Brain microvascular endothelial cell (primary cell): Measurements from ENCODE around the gene TSPAN12.
"Not testable (repeated sequence)": the region's sequence is repeated elsewhere in the genome, so short reads cannot be mapped to it uniquely, and the experiment has no call there.

Experiments
- DNase-seq: peaks from one replicate; pipeline ENCODE4 v3.0.0-alpha.2; 2020
- H3K27ac ChIP-seq: fragments of 250-450 bp; sonication (Bioruptor Pico); 2 replicates; pipeline ENCODE4 v1.5.1; 2020; ENCODE audit warnings: mild to moderate bottlenecking, moderate library complexity
- H3K27me3 ChIP-seq: fragments of 250-450 bp; sonication (Bioruptor Pico); replicated peaks from 2 replicates; pipeline ENCODE4 v1.5.1; 2020; ENCODE audit warnings: mild to moderate bottlenecking
- H3K36me3 ChIP-seq: fragments of 250-450 bp; sonication (Bioruptor Pico); replicated peaks from 2 replicates; pipeline ENCODE4 v1.5.1; 2020; ENCODE audit warnings: mild to moderate bottlenecking
- H3K4me3 ChIP-seq: 2 replicates; pipeline ENCODE4 v1.5.1; 2011; ENCODE audit warnings: low read depth, mild to moderate bottlenecking, control low read depth, low read length, moderate library complexity
- CTCF ChIP-seq: IDR thresholded peaks from 2 replicates; pipeline ENCODE4 v1.5.1; 2011; ENCODE audit warnings: low read depth, mild to moderate bottlenecking, moderate library complexity, low read length, control low read depth, inconsistent platforms; ENCODE audit errors: missing control alignments
- in situ Hi-C: cut with HindIII; loops from 2 replicates; pipeline ENCODE4 v1.10.0; 2017; ENCODE audit warnings: low sequenced_read_pairs, low pct_ligation_motif_present

The TSPAN12 gene

GRCh38 chr7:120785095-120785494, 72.8 kb downstream of the TSPAN12 start:
- Histone ChIP-seq H3K27ac (no peak overlapping the region), H3K4me3 (no peak overlapping the region), H3K36me3 (no peaks in the 10 kb centered on the region), H3K27me3 (no peaks in the 10 kb centered on the region)
- DNase-seq: no peak
- in situ Hi-C loops: no loop called here
- TF ChIP-seq CTCF: no peak

- H3K27ac ChIP-seq: no peak overlapping the region
- H3K4me3 ChIP-seq: no peak overlapping the region
- no peak for TF ChIP-seq CTCF
- in situ Hi-C loops: no loop called here
- H3K36me3 ChIP-seq: no peaks in the 10 kb centered on the region
- DNase-seq: no peak
- H3K27me3 ChIP-seq: no peaks in the 10 kb centered on the region
Observed at GRCh38 chr7:120783721-120784120, 74.2 kb downstream of the TSPAN12 start.

- Histone ChIP-seq H3K27me3 (no peaks in the 10 kb centered on the region), H3K27ac (no peak overlapping the region), H3K4me3 (no peak overlapping the region), H3K36me3 (no peaks in the 10 kb centered on the region)
- no peak for DNase-seq
- in situ Hi-C loops: no loop called here
- TF ChIP-seq CTCF: no peak
Observed at GRCh38 chr7:120783273-120783672, 74.7 kb downstream of the TSPAN12 start.

GRCh38 chr7:120781924-120782323, 76.0 kb downstream of the TSPAN12 start:
- H3K36me3 ChIP-seq, DNase-seq, in situ Hi-C loops, H3K27me3 ChIP-seq, H3K27ac ChIP-seq, H3K4me3 ChIP-seq: not testable (repeated sequence)

GRCh38 chr7:120780938-120781337, 77.0 kb downstream of the TSPAN12 start:
- TF ChIP-seq CTCF: no peak
- H3K27me3 ChIP-seq: no peaks in the 10 kb centered on the region
- no peak for DNase-seq
- in situ Hi-C loops: no loop called here
- no peaks in the 10 kb centered on the region for H3K36me3 ChIP-seq
- no peak overlapping the region for H3K4me3 ChIP-seq
- H3K27ac ChIP-seq: no peak overlapping the region

- H3K4me3 ChIP-seq, H3K27ac ChIP-seq, DNase-seq, H3K27me3 ChIP-seq, in situ Hi-C loops, H3K36me3 ChIP-seq: not testable (repeated sequence)
Observed at GRCh38 chr7:120780451-120780850, 77.5 kb downstream of the TSPAN12 start.

- H3K36me3 ChIP-seq, H3K4me3 ChIP-seq, in situ Hi-C loops, H3K27ac ChIP-seq, H3K27me3 ChIP-seq, DNase-seq: not testable (repeated sequence)
Observed at GRCh38 chr7:120779078-120779477, 78.9 kb downstream of the TSPAN12 start.

- no peak for TF ChIP-seq CTCF
- DNase-seq: no peak
- Histone ChIP-seq H3K4me3 (no peak overlapping the region), H3K36me3 (no peaks in the 10 kb centered on the region), H3K27ac (no peak overlapping the region), H3K27me3 (no peaks in the 10 kb centered on the region)
- in situ Hi-C loops: no loop called here
Observed at GRCh38 chr7:120775755-120776154, 82.2 kb downstream of the TSPAN12 start.
